Endothelial cell of umbilical vein (primary cell): Measurements from ENCODE around the gene CHRNB1. TPM values are rescaled to one million over a fixed set of nuclear protein-coding genes. Genes with fewer than 3 reads are reported as not detected.

Source experiments
- BruUV-seq: library from RNA; stranded (reverse); fragments of 400-500 nt; replicated peaks from 2 replicates; lab custom pipeline; 2021; lab: Mats Ljungman, UMichigan
- CTCF ChIA-PET: fragments of 300-600, 350-600 bp; sonication (Branson Sonifier 250); formaldehyde crosslinking; loops from one replicate; lab custom pipeline; 2021; ENCODE audit warnings: antibody characterized with exemption, inconsistent platforms; lab: Charles Lee
- POLR2A ChIA-PET: fragments of 300-600, 350-600 bp; sonication (Branson Sonifier 250); formaldehyde crosslinking; loops from one replicate; lab custom pipeline; 2021; ENCODE audit warnings: antibody characterized with exemption, inconsistent platforms; lab: Charles Lee
- DNase-seq: peaks from one replicate; pipeline ENCODE4 v3.0.0-alpha.2; 2011; ENCODE audit warnings: low read depth, low spot score
- FAIRE-seq: peaks from 2 replicates; lab custom pipeline; 2011; peaks lifted over from hg19 to GRCh38; lab: Jason Lieb, UNC
- H2AFZ ChIP-seq: 2 replicates; pipeline ENCODE4 v1.6.0; 2012; ENCODE audit warnings: low read depth, low read length, control low read depth, inconsistent platforms
- H3K27ac ChIP-seq: 2 replicates; pipeline ENCODE4 v1.5.1; 2011; ENCODE audit warnings: low read depth, mild to moderate bottlenecking, control low read depth, low read length, moderate library complexity; ENCODE audit not compliant: insufficient read depth
- H3K27me3 ChIP-seq, 2 experiments: 2 replicates each; pipeline versions ENCODE4 v1.6.0 to v1.6.1; 2011; ENCODE audit warnings: low read length in 2 of 2, mixed read lengths in 1 of 2; ENCODE audit not compliant: control insufficient read depth in 2 of 2, insufficient read depth in 2 of 2
- H3K36me3 ChIP-seq, 2 experiments: 2 replicates in 1 of 2; 3 replicates in 1 of 2; pipeline ENCODE4 v1.5.1; 2011; ENCODE audit warnings: low read length in 2 of 2, mild to moderate bottlenecking in 1 of 2, moderate library complexity in 1 of 2; ENCODE audit not compliant: control insufficient read depth in 2 of 2, insufficient read depth in 2 of 2; ENCODE audit errors: extremely low read depth in 1 of 2
- H3K4me1 ChIP-seq: 3 replicates; pipeline ENCODE4 v1.5.1; 2011; ENCODE audit warnings: mild to moderate bottlenecking, low read length; ENCODE audit not compliant: control insufficient read depth, insufficient read depth; ENCODE audit errors: extremely low read depth
- H3K4me2 ChIP-seq: 2 replicates; pipeline ENCODE4 v1.6.1; 2011; ENCODE audit warnings: low read length, control low read depth, mixed read lengths; ENCODE audit not compliant: insufficient read depth
- H3K4me3 ChIP-seq, 3 experiments: fragments of 200-600 bp in 1 of 3; sonication (generic), shearing (Covaris generic) in 1 of 3; replicated peaks in 1 of 3; 2 replicates each; pipeline ENCODE4 v1.5.1; 2011 to 2016; ENCODE audit warnings: control low read depth in 3 of 3, low read length in 3 of 3, mild to moderate bottlenecking in 2 of 3, inconsistent platforms in 1 of 3, low read depth in 1 of 3, moderate library complexity in 1 of 3; ENCODE audit not compliant: insufficient read depth in 1 of 3
- H3K79me2 ChIP-seq: 2 replicates; pipeline ENCODE4 v1.6.0; 2012; ENCODE audit warnings: low read length, inconsistent platforms; ENCODE audit not compliant: control insufficient read depth, insufficient read depth
- H3K9ac ChIP-seq: replicated peaks from 2 replicates; pipeline ENCODE3; 2011; ENCODE audit warnings: low read length, control low read depth; ENCODE audit not compliant: insufficient read depth; ENCODE audit errors: extremely low read depth
- H3K9me1 ChIP-seq: replicated peaks from 3 replicates; pipeline ENCODE4 v1.6.0; 2011; ENCODE audit warnings: mild to moderate bottlenecking, low read length; ENCODE audit not compliant: control insufficient read depth, insufficient read depth; ENCODE audit errors: extremely low read depth
- H3K9me3 ChIP-seq: replicated peaks from 2 replicates; pipeline ENCODE4 v1.5.1; 2012; ENCODE audit warnings: low read length, inconsistent platforms; ENCODE audit not compliant: control insufficient read depth, insufficient read depth
- H4K20me1 ChIP-seq: replicated peaks from 2 replicates; pipeline ENCODE3; 2011; ENCODE audit warnings: mild to moderate bottlenecking, low read length; ENCODE audit not compliant: control insufficient read depth, insufficient read depth; ENCODE audit errors: extremely low read depth
- CTCF ChIP-seq, 2 donors: IDR thresholded peaks; 1 replicate in 1 of 2; 2 replicates in 1 of 2; pipeline ENCODE4 v1.5.1; 2011; ENCODE audit warnings: low read length in 2 of 2, mild to moderate bottlenecking in 2 of 2, moderate library complexity in 2 of 2, control low read depth in 1 of 2, inconsistent platforms in 1 of 2, low read depth in 1 of 2; ENCODE audit not compliant: insufficient read depth in 1 of 2; ENCODE audit errors: extremely low read depth in 1 of 2
- EZH2 ChIP-seq: IDR thresholded peaks from 2 replicates; pipeline ENCODE4 v1.6.1; 2012; ENCODE audit warnings: borderline replicate concordance, low read depth, mild to moderate bottlenecking, moderate library complexity, low read length, inconsistent platforms; ENCODE audit not compliant: severe bottlenecking
- FOS ChIP-seq: IDR thresholded peaks from 2 replicates; pipeline ENCODE4 v1.6.1; 2011; ENCODE audit warnings: mild to moderate bottlenecking, low read length, moderate library complexity, borderline replicate concordance; ENCODE audit not compliant: insufficient read depth
- GATA2 ChIP-seq: IDR thresholded peaks from 2 replicates; pipeline ENCODE4 v1.7.0; 2011; ENCODE audit warnings: low read depth, mild to moderate bottlenecking, moderate library complexity, mixed read lengths, low read length; ENCODE audit not compliant: insufficient read length, insufficient read depth
- JUN ChIP-seq: IDR thresholded peaks from 2 replicates; pipeline ENCODE4 v1.6.1; 2011; ENCODE audit warnings: borderline replicate concordance, low read depth; ENCODE audit not compliant: insufficient read length, insufficient read depth
- MAX ChIP-seq: IDR thresholded peaks from 2 replicates; pipeline ENCODE4 v1.6.1; 2011; ENCODE audit not compliant: insufficient read depth, insufficient read length
- MYC ChIP-seq: IDR thresholded peaks from one replicate; pipeline ENCODE4 v1.6.1; 2011; ENCODE audit warnings: mild to moderate bottlenecking, low read depth, low read length
- POLR2A ChIP-seq: IDR thresholded peaks from 2 replicates; pipeline ENCODE4 v1.6.1; 2012; ENCODE audit warnings: low read depth, mild to moderate bottlenecking, control low read depth, low read length
- POLR2AphosphoS5 ChIP-seq: IDR thresholded peaks from 2 replicates; pipeline ENCODE4 v1.6.1; 2012; ENCODE audit warnings: low read depth, mild to moderate bottlenecking, control low read depth, low read length, moderate library complexity; ENCODE audit not compliant: insufficient read depth
- dilution Hi-C: fragments of 300-500 bp; cut with MboI; formaldehyde crosslinking; loops from one replicate; pipeline ENCODE4 v1.15.0; 2019; ENCODE audit warnings: low sequenced_read_pairs; ENCODE audit not compliant: extremely low pct_ligation_motif_present
- intact Hi-C: fragments of 100-400 bp; cut with micrococcal nuclease; formaldehyde crosslinking; loops from one replicate; pipeline ENCODE4 v1.10.0; 2022
- polyA plus RNA-seq, 4 experiments: library from polyadenylated mRNA; depleted of rRNA in 3 of 4; stranded (reverse) in 3 of 4; unstranded in 1 of 4; fragments of >200 nt; gene quantifications; 2 replicates each; pipeline versions ENCODE4 v1.2.1 to v1.2.3, GENCODE V29; 2011 to 2012; ENCODE audit warnings: missing spikeins in 1 of 4
- total RNA-seq: library from RNA; stranded (reverse); gene quantifications from 2 replicates; pipeline ENCODE4 v1.2.3, GENCODE V29; 2021

The CHRNB1 gene
- total and polyA plus RNA-seq, 2 donors (not counting 3 experiments of a cell fraction or from before 2014, with no cell fraction given), result 5.6 to 9.3 TPM

GRCh38 chr17:7445619-7445968, 733 bp downstream of the CHRNB1 start:
- Histone ChIP-seq H3K4me2 (peak overlapping the region; percentile 67), H3K4me1 (peaks cover 11% of the 10 kb centered on the region), H3K79me2 (no peaks in the 10 kb centered on the region), H3K9ac (no peak overlapping the region), H3K27me3 (peaks cover 19 to 23% of the 10 kb centered on the region in 2 experiments), H3K4me3 (peak overlapping the region in 1 of 3 experiments; percentile 25), H3K9me3 (no peaks in the 10 kb centered on the region), H4K20me1 (no peaks in the 10 kb centered on the region), H3K36me3 (no peaks in the 10 kb centered on the region), H3K9me1 (no peaks in the 10 kb centered on the region), H3K27ac (no peak overlapping the region), H2AFZ (peak overlapping the region; percentile 71)
- intact Hi-C loops (loop anchor here (1.0 kb wide), 1 partner anchor 10 kb away; no protein-coding TSS in a partner anchor), dilution Hi-C loops (no loop called here)
- no peak for TF ChIP-seq POLR2AphosphoS5
- no peak for TF ChIP-seq CTCF (IDR thresholded peaks at IDR 0.05; ENCODE audit: extremely low read depth in 1 of 2, insufficient read depth in 1 of 2, low read depth in 1 of 2, low read length in 2 of 2)
- no peak for TF ChIP-seq MAX
- TF ChIP-seq FOS, result no peak
- no peak for TF ChIP-seq EZH2
- no peak for TF ChIP-seq GATA2
- TF ChIP-seq MYC, result no peak
- no peak for TF ChIP-seq JUN
- no peak for TF ChIP-seq POLR2A
- no TSS peak for BruUV-seq
- POLR2A ChIA-PET, result interaction anchor here (0.9 kb wide), 1 partner anchor 8 kb away, joined by 3 read pairs; no protein-coding TSS in a partner anchor
- CTCF ChIA-PET, result interaction anchor here (1.0 to 4.1 kb wide), 4 partner anchors 9 to 115 kb away, joined by 3 to 30 read pairs (median 6); partner anchors contain the start of genes TMEM102 and TMEM256
- DNase-seq, result no peak
- peak; percentile 12 for FAIRE-seq
